Measurements from ENCODE around the gene FIBP. TPM values are rescaled to one million over a fixed set of nuclear protein-coding genes. Genes with fewer than 3 reads are reported as not detected.

FIBP gene
- total RNA-seq, 2 donors from 2014 or later, result 47.7 to 49.6 TPM

Other genes starting within 250 kb of the FIBP start
- 10 to 100 TPM; 57.6 to 62.9 TPM for gene RELA, start 225.6 kb downstream of the FIBP start, total RNA-seq
- 10 to 100 TPM; 70.8 to 72.3 TPM for gene KAT5, start 176.2 kb downstream of the FIBP start, total RNA-seq
- 10 to 100 TPM; 23.7 to 31.2 TPM for gene RNASEH2C, start 167.7 kb downstream of the FIBP start, total RNA-seq
- gene AP5B1, start 107.5 kb downstream of the FIBP start, total RNA-seq, result 10 to 100 TPM; 21.7 to 22.4 TPM
- gene OVOL1, start 101.4 kb downstream of the FIBP start, total RNA-seq, result 10 to 100 TPM; 29.5 to 35.9 TPM
- gene SNX32, start 54.5 kb downstream of the FIBP start, total RNA-seq, result 1 to 10 TPM; 1.6 to 3.8 TPM
- gene CFL1, start 30.3 kb downstream of the FIBP start, total RNA-seq, result 1,000 to 10,000 TPM; 1,740 to 2,016 TPM
- 10 to 100 TPM; 55.7 to 63.4 TPM for gene MUS81, start 28.0 kb downstream of the FIBP start, total RNA-seq
- 10 to 100 TPM in 1 of 2 donors, 1 to 10 TPM in 1; 4.5 to 21.4 TPM for gene EFEMP2, start 15.7 kb downstream of the FIBP start, total RNA-seq
- 1 to 10 TPM; 1.5 to 2.4 TPM for gene CTSW, start 8.6 kb downstream of the FIBP start, total RNA-seq
- gene CCDC85B, start 2.2 kb upstream of the FIBP start, total RNA-seq, result 1 to 10 TPM; 7.1 to 8.6 TPM
- 1 to 10 TPM; 1.1 to 1.8 TPM for gene FOSL1, start 11.9 kb upstream of the FIBP start, total RNA-seq
- gene C11orf68, start 30.6 kb upstream of the FIBP start, total RNA-seq, result 10 to 100 TPM; 18.6 to 29.3 TPM
- 10 to 100 TPM; 47.3 to 53.4 TPM for gene DRAP1, start 31.0 kb upstream of the FIBP start, total RNA-seq
- not detected for gene TSGA10IP, start 57.0 kb upstream of the FIBP start, total RNA-seq
- 10 to 100 TPM; 41.1 to 46.4 TPM for gene SART1, start 73.3 kb upstream of the FIBP start, total RNA-seq
- gene EIF1AD, start 113.7 kb upstream of the FIBP start, total RNA-seq, result 10 to 100 TPM; 21.6 to 31.3 TPM
- gene BANF1, start 114.0 kb upstream of the FIBP start, total RNA-seq, result 100 to 1,000 TPM; 103 to 111 TPM
- gene CST6, start 123.5 kb upstream of the FIBP start, total RNA-seq, result not detected
- under 1 TPM in 1 of 2 donors, not detected in 1; 0.39 TPM for gene CATSPER1, start 138.0 kb upstream of the FIBP start, total RNA-seq
- gene GAL3ST3, start 160.7 kb upstream of the FIBP start, total RNA-seq, result not detected
- 100 to 1,000 TPM; 123 to 131 TPM for gene SF3B2, start 163.9 kb upstream of the FIBP start, total RNA-seq
- 10 to 100 TPM; 17.1 to 19.2 TPM for gene PACS1, start 181.8 kb upstream of the FIBP start, total RNA-seq